ENCODE measurements around the gene AUTS2. TPM values are rescaled to one million over a fixed set of nuclear protein-coding genes. Genes with fewer than 3 reads are reported as not detected.

Gene AUTS2
- total and polyA plus RNA-seq, 10 donors = 6.1 to 54.8 (median 29.1) TPM

GRCh38 chr7:70579397-70580097 lies 981.3 kb downstream of the AUTS2 start:
- WGBS, 5 donors = 37 to 73% (median 61%) methylated on average over 6 of the region's 6 CpGs
- no peaks in the 10 kb centered on the region for H3K36me3 ChIP-seq
- H3K27me3 ChIP-seq (replicated peaks in 1 of 7) = no peaks in the 10 kb centered on the region
- H3K4me3 ChIP-seq = no peak overlapping the region
- intact Hi-C loops (cut with DNase I; ENCODE audit: low total_unique reads) = no loop called here
- DNase-seq = no peak
- H3K27ac ChIP-seq = no peak overlapping the region
- peaks cover 0 to 17% (median 0%) of the 10 kb centered on the region in 6 donors for H3K4me1 ChIP-seq
- H3K9me3 ChIP-seq = no peaks in the 10 kb centered on the region
- TF ChIP-seq CTCF (IDR thresholded peaks at IDR 0.05 in 8 of 11, conservative IDR thresholded peaks at IDR 0.05 in 3 of 11) (no peak), POLR2AphosphoS5 (IDR thresholded peaks at IDR 0.05) (no peak), POLR2A (IDR thresholded peaks at IDR 0.05) (no peak)

DNA sequence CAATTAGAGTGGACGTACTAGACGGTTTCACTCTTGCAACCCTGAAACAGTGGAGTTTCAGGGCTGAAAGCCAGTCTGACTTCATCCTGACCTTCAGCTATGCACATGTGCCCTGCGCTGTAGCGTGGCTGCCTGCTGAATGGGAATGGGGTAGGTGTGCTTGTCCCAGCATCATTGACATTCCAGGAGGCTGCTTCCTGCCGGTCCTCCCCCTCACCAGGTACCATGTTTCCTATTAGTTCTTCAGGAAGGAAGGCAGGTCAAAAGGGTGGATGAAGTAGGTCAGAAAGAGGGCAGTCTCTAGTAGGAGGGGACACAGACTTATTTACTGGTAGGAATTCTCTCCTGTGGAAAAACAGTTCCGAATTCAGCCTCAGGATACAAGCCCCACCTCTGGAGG lies 981.9 kb downstream of the AUTS2 start:
- no peak overlapping the region for H3K4me3 ChIP-seq
- TF ChIP-seq POLR2A (IDR thresholded peaks at IDR 0.05) (no peak), CTCF (IDR thresholded peaks at IDR 0.05 in 8 of 11, conservative IDR thresholded peaks at IDR 0.05 in 3 of 11) (no peak), POLR2AphosphoS5 (IDR thresholded peaks at IDR 0.05) (no peak)
- H3K4me1 ChIP-seq = peaks cover 0 to 17% (median 0%) of the 10 kb centered on the region in 6 donors
- no peaks in the 10 kb centered on the region for H3K9me3 ChIP-seq
- H3K36me3 ChIP-seq = no peaks in the 10 kb centered on the region
- intact Hi-C loops (cut with DNase I; ENCODE audit: low total_unique reads) = no loop called here
- no peak overlapping the region for H3K27ac ChIP-seq
- 66 to 88% (median 78%) methylated on average over 6 of the region's 6 CpGs for WGBS, 5 donors
- no peak for DNase-seq
- H3K27me3 ChIP-seq (replicated peaks in 1 of 7) = no peaks in the 10 kb centered on the region

GRCh38 chr7:70582927-70583895 lies 984.9 kb downstream of the AUTS2 start:
- no peaks in the 10 kb centered on the region for H3K36me3 ChIP-seq
- DNase-seq = no peak
- no peak for TF ChIP-seq CTCF (IDR thresholded peaks at IDR 0.05 in 8 of 11, conservative IDR thresholded peaks at IDR 0.05 in 3 of 11)
- TF ChIP-seq POLR2A (IDR thresholded peaks at IDR 0.05) = no peak
- TF ChIP-seq POLR2AphosphoS5 (IDR thresholded peaks at IDR 0.05) = no peak
- WGBS, 5 donors = 80 to 85% (median 84%) methylated on average over 18 of the region's 18 CpGs
- intact Hi-C loops (cut with DNase I; ENCODE audit: low total_unique reads) = no loop called here
- H3K4me1 ChIP-seq = peaks cover 0 to 17% (median 0%) of the 10 kb centered on the region in 6 donors
- no peaks in the 10 kb centered on the region for H3K9me3 ChIP-seq
- H3K4me3 ChIP-seq = no peak overlapping the region
- H3K27ac ChIP-seq = peak overlapping the region in 1 of 8 donors; percentile 6
- no peaks in the 10 kb centered on the region for H3K27me3 ChIP-seq (replicated peaks in 1 of 7)

Data from spleen (tissue), 11 donors.